Thymus (tissue), 11 donors: ENCODE data around the gene TGIF2. TPM values are rescaled to one million over a fixed set of nuclear protein-coding genes. Genes with fewer than 3 reads are reported as not detected.

Experiments used
- DNase-seq, 9 donors: peaks; one replicate each; pipeline ENCODE4 v3.0.0-alpha.2; 2013; ENCODE audit warnings: low spot score in 9 of 9, low read depth in 6 of 9, missing footprints in 1 of 9
- H3K27ac ChIP-seq, 2 donors: one replicate each; pipeline ENCODE4 v1.5.1; 2013; ENCODE audit warnings: control low read depth in 1 of 2, low read depth in 1 of 2, low read length in 1 of 2, mild to moderate bottlenecking in 1 of 2, moderate library complexity in 1 of 2
- H3K27me3 ChIP-seq, 2 donors: one replicate each; pipeline ENCODE4 v1.5.1; 2013; ENCODE audit warnings: low read length in 1 of 2; ENCODE audit not compliant: control insufficient read depth in 2 of 2, insufficient read depth in 1 of 2
- H3K36me3 ChIP-seq, 2 donors: one replicate each; pipeline ENCODE4 v1.5.1; 2013; ENCODE audit warnings: low read length in 1 of 2, mild to moderate bottlenecking in 1 of 2, moderate library complexity in 1 of 2; ENCODE audit not compliant: control insufficient read depth in 2 of 2, insufficient read depth in 2 of 2
- H3K4me1 ChIP-seq, 2 donors: one replicate each; pipeline ENCODE4 v1.5.1; 2013; ENCODE audit warnings: low read length in 2 of 2; ENCODE audit not compliant: control insufficient read depth in 2 of 2, insufficient read depth in 2 of 2
- H3K4me3 ChIP-seq, 2 donors: one replicate each; pipeline ENCODE4 v1.5.1; 2013; ENCODE audit warnings: low read length in 2 of 2, control low read depth in 1 of 2, mild to moderate bottlenecking in 1 of 2
- H3K9me3 ChIP-seq, 2 donors: one replicate each; pipeline ENCODE4 v1.5.1; 2013; ENCODE audit warnings: low read length in 1 of 2, mild to moderate bottlenecking in 1 of 2; ENCODE audit not compliant: control insufficient read depth in 2 of 2, insufficient read depth in 1 of 2
- WGBS: extraction: QIAGEN DNeasy Blood & Tissue Kit; methylation state at CpG from one replicate; pipeline ENCODE4 v1.1.7; 2013; 5-methylcytosine and 5-hydroxymethylcytosine counted together
- polyA plus RNA-seq: library from polyadenylated mRNA; stranded (reverse); fragments of 200-250 nt; gene quantifications from one replicate; pipeline ENCODE4 v1.2.3, GENCODE V29; 2013
- total RNA-seq: library from RNA; stranded (reverse); fragments of 120-200 nt; gene quantifications from one replicate; pipeline ENCODE4 v1.2.4, GENCODE V29; 2013
- donor health status: healthy.

TGIF2 gene
- total and polyA plus RNA-seq, 2 donors, result 14.2 to 17.9 TPM

DNA sequence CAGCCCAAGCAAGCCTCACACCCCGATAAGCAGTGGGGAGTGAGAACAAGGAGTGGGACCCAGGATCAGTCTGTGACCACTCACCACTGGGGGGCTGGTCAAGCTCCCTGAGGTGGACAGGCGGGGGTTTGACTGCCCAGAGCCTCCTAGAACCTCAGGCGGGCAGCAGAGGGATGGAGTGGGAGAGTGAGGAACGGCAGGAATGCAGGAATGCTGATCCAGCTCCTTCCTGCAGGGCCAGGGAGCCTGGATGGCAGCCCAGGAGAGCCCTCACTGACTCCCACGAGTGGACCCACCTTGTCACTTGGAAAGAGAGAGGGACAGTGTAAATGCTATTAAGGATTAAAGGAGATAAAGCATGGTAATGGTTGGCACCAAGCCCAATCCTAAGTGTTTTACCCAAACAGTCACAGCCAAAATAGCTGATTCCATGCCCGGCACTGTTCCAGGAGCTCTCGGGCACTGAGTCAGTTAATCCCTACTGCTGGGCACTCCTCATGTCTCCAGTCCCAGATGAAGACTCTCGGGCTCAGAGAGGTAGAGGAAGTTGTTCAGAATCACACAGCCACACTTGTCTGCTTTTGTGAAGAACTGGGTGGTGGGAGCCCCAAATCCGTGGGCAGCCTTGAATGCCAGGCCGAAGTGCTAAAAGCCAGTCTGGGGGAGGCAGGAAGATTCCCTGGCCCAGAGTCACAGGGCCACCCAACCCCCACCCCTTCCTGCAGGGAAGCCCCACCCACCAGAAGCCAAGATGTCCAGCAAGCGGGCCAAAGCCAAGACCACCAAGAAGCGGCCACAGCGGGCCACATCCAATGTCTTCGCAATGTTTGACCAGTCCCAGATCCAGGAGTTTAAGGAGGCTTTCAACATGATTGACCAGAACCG, 29.0 kb upstream of the TGIF2 start:
- DNase-seq, result no peak
- Histone ChIP-seq H3K9me3 (no peaks in the 10 kb centered on the region), H3K4me3 (no peak overlapping the region), H3K36me3 (no peaks in the 10 kb centered on the region), H3K27ac (peak overlapping the region in 1 of 2 donors; percentile 15), H3K27me3 (peaks cover 0 to 20% of the 10 kb centered on the region in 2 donors), H3K4me1 (peaks cover 2 to 4% of the 10 kb centered on the region in 2 donors)
- 96% methylated on average over 15 of the region's 15 CpGs for whole genome bisulfite sequencing

DNA sequence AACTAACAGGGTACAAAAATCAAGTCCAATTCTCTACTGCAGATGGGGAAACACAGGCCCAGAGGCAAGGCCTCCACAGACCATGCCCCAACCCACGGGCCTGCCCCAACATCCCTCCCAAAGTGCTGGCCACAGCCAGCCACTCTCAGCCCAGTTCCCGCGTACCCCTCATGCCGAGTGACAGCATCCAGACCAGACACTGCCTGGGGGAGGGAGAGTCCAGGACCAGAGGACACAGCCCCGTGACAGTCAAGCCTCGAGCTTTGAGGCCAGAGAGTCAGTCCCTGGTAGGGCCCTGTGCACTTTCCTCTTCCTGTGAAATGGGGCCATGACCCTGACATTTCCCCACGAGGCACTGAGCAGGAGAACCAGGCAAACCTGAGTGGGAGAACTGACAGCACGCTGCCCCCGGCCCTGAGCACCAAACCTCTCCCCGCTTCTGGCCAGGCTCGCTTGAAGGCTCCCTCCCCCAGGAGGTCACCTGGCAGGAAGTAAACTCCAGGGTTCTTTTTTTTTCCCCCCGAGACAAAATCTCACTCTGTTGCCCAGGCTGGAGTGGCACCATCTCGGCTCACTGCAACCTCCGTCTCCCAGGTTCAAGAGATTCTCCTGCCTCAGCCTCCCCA, 27.2 kb upstream of the TGIF2 start:
- Histone ChIP-seq H3K9me3 (no peaks in the 10 kb centered on the region), H3K36me3 (peaks cover 0 to 3% of the 10 kb centered on the region in 2 donors), H3K4me1 (peaks cover 2 to 4% of the 10 kb centered on the region in 2 donors), H3K27me3 (peaks cover 0 to 10% of the 10 kb centered on the region in 2 donors), H3K27ac (no peak overlapping the region), H3K4me3 (no peak overlapping the region)
- DNase-seq, result no peak
- 91% methylated on average over 14 of the region's 14 CpGs for WGBS

DNA sequence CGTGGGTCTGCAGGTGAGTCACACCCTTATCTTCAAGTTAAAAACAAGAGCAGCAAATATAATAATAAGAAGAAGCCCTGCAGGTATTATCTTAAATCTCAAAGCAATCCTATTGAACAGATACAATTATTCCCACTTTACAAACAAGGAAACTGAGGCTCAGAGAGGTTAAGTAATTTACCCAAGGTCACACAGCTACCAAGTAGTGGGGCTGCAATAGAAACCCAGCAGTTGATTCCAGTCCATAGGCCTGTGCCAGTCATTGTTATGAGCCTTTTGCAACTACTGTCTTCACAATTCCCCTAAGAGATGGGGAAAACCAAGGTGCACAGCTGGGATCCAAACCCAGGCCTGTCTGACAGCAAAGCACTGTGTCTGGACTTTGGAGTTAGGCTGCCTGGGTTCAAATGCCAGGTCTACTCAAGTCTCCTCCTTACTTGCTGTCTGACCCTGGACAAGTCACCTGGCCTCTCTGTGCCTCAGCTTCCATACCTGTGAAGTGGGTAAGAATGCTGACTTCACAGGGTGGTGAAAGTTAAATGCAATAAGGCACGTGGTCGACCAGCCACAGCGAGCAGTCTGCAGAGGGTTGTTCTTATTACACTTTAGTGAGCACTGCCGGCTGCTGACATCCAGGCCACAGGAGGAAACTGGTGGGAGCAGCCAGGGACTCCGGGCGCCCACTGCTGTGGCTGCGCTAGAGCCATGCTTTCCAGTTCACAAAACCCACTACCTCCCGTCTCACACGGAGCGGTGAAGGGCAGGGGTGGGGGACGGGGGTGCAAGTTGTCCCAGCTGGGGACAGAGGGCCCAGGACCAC, 26.0 kb upstream of the TGIF2 start:
- DNase-seq, result no peak

DNA sequence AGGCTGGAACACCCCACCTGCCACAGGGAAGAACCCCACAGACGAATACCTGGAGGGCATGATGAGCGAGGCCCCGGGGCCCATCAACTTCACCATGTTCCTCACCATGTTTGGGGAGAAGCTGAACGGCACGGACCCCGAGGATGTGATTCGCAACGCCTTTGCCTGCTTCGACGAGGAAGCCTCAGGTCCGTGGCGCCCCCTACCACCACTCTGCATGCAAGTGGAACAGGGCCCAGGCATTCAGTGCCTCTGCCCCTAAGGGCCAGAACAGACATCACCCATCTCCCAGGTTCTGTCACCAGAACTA, 25.4 kb upstream of the TGIF2 start:
- no peaks in the 10 kb centered on the region for H3K4me1 ChIP-seq
- H3K36me3 ChIP-seq, result peaks cover 0 to 3% of the 10 kb centered on the region in 2 donors
- no peaks in the 10 kb centered on the region for H3K9me3 ChIP-seq
- H3K27ac ChIP-seq, result no peak overlapping the region
- no peak for DNase-seq
- 88% methylated on average over 12 of the region's 12 CpGs for WGBS
- H3K4me3 ChIP-seq, result no peak overlapping the region
- H3K27me3 ChIP-seq, result no peaks in the 10 kb centered on the region

More for the DNA sequence above, 26.0 kb upstream of the TGIF2 start:
- peaks cover 0 to 3% of the 10 kb centered on the region in 2 donors for H3K36me3 ChIP-seq
- H3K9me3 ChIP-seq, result no peaks in the 10 kb centered on the region
- H3K27ac ChIP-seq, result no peak overlapping the region
- 94% methylated on average over 12 of the region's 12 CpGs for WGBS
- H3K4me3 ChIP-seq, result no peak overlapping the region
- no peaks in the 10 kb centered on the region for H3K4me1 ChIP-seq
- H3K27me3 ChIP-seq, result no peaks in the 10 kb centered on the region

DNA sequence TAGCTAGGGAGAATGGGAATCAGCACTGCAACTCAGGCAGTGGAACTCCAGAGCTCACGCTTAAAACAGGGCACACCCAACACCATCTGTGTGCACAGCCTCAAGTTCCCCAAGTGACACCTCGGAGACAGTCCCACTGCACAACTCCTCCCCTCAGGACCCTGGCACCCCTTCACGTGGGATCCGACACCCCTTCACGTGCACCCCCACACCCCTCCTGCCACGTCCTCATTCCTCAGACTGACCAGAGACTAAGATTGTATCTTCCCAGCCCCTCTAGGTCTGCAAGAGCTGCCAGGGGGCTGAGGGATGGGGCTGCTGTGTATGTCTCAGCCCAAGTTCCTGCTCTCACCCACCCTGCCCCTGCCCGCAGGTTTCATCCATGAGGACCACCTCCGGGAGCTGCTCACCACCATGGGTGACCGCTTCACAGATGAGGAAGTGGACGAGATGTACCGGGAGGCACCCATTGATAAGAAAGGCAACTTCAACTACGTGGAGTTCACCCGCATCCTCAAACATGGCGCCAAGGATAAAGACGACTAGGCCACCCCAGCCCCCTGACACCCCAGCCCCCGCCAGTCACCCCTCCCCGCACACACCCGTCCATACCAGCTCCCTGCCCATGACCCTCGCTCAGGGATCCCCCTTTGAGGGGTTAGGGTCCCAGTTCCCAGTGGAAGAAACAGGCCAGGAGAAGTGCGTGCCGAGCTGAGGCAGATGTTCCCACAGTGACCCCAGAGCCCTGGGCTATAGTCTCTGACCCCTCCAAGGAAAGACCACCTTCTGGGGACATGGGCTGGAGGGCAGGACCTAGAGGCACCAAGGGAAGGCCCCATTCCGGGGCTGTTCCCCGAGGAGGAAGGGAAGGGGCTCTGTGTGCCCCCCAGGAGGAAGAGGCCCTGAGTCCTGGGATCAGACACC, 24.4 kb upstream of the TGIF2 start:
- Histone ChIP-seq H3K36me3 (peaks cover 0 to 3% of the 10 kb centered on the region in 2 donors), H3K27me3 (no peaks in the 10 kb centered on the region), H3K9me3 (no peaks in the 10 kb centered on the region), H3K4me1 (no peaks in the 10 kb centered on the region), H3K4me3 (no peak overlapping the region), H3K27ac (no peak overlapping the region)
- WGBS, result 95% methylated on average over 23 of the region's 23 CpGs
- DNase-seq, result no peak

DNA sequence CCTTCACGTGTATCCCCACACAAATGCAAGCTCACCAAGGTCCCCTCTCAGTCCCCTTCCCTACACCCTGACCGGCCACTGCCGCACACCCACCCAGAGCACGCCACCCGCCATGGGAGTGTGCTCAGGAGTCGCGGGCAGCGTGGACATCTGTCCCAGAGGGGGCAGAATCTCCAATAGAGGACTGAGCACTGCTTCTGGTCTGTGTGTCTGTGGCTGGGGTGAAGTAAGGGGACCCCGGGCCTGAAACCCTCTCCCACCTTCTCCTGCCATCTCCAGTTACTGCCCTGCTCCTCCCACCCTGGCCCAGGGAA, 23.8 kb upstream of the TGIF2 start:
- no peaks in the 10 kb centered on the region for H3K4me1 ChIP-seq
- no peaks in the 10 kb centered on the region for H3K9me3 ChIP-seq
- H3K36me3 ChIP-seq, result peaks cover 0 to 3% of the 10 kb centered on the region in 2 donors
- DNase-seq, result no peak
- H3K4me3 ChIP-seq, result no peak overlapping the region
- no peak overlapping the region for H3K27ac ChIP-seq
- WGBS, result 94% methylated on average over 9 of the region's 9 CpGs
- H3K27me3 ChIP-seq, result no peaks in the 10 kb centered on the region

DNA sequence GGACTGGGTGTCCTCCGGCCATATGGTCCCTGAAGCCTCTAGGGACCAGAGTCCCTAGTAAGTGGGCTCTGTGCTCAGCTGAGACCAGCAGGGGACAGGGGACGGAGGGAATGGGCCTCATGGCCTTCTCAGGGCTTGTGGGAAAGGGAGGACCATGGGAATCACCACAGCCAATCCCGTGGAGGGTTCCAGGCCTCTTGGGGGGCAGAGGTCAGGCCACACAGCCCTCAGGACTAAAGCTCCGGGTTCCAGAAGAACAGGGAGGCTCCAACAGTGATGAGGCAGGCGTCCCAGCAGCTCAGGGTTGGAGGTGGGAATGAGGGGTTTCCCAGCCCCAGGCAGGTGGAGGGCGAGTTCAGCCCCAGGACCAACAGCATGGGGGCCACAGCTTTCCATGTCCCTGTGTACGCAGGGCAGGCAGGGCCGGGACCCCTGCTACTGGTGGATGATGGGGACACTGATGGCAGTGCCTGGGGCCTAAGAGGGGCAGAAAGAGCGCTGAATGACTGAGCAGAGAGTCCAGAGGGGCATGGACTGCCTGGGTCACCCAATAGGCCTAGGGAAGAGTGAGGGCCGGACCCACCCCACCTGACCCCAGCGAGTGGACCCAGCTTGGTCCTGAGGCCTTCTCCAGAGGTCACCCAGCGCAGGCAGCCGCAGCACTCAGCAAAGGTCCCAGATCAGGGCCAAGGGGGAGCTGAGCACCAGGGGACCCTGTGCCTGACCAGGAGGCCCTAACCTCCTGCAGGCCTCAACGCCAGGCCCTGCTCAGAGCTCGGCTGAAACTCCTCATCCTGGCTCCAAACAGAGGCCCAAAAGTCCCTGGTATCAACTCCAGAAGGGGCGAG, 23.2 kb upstream of the TGIF2 start:
- H3K36me3 ChIP-seq, result peaks cover 0 to 3% of the 10 kb centered on the region in 2 donors
- H3K27ac ChIP-seq, result no peak overlapping the region

DNA sequence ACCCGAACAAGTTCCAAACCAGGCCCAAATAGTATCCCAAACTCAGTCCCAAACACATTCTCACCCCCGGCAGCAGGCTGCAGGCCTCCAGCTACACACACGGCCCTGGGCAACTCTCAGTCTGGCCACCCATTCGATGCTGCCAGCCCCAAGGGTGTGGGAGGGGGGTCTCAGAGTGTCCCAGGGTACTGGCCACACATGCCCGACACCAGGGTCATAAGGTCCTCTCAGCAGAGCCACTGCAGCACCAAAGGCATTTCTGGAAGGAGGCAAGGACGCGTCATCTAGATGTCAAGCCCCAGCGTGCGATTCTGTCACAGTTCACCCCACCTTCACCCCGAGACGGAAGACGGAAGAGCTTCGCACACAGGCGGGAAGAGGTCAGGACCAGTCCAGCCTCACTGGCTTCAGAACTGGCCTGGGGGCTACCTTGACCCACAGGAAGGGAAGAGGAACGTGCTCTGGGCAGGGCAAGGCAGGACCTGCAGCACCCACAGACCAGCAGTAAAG, 22.6 kb upstream of the TGIF2 start:
- no peak for DNase-seq
- peaks cover 0 to 3% of the 10 kb centered on the region in 2 donors for H3K36me3 ChIP-seq
- H3K9me3 ChIP-seq, result no peaks in the 10 kb centered on the region
- no peak overlapping the region for H3K27ac ChIP-seq
- no peak overlapping the region for H3K4me3 ChIP-seq
- H3K4me1 ChIP-seq, result no peaks in the 10 kb centered on the region
- H3K27me3 ChIP-seq, result no peaks in the 10 kb centered on the region
- WGBS, result 92% methylated on average over 15 of the region's 15 CpGs

More for the DNA sequence above, 23.2 kb upstream of the TGIF2 start:
- H3K27me3 ChIP-seq, result no peaks in the 10 kb centered on the region
- no peak for DNase-seq
- no peaks in the 10 kb centered on the region for H3K4me1 ChIP-seq
- no peak overlapping the region for H3K4me3 ChIP-seq
- no peaks in the 10 kb centered on the region for H3K9me3 ChIP-seq
- 97% methylated on average over 16 of the region's 16 CpGs for WGBS
